Measurements from ENCODE around the gene DENND4A. TPM values are rescaled to one million over a fixed set of nuclear protein-coding genes. Genes with fewer than 3 reads are reported as not detected.

DENND4A gene
- total and polyA plus RNA-seq, 5 donors, result 3.9 to 27.0 (median 19.7) TPM

Small RNA genes lying within 50 kb of the gene (microRNA-seq; reads per million reads assigned to microRNA genes)
- 0 reads per million in 2 donors for gene MIR4511

Other genes starting within 250 kb of the DENND4A start
- 10 to 100 TPM; 15.2 to 22.8 (median 18.6) TPM for gene INTS14, start 181.2 kb downstream of the DENND4A start, total RNA-seq
- gene INTS14, start 181.2 kb downstream of the DENND4A start, polyA plus RNA-seq, result 11.0 TPM
- 1 to 10 TPM; 2.3 to 3.1 (median 2.5) TPM for gene SLC24A1, start 170.4 kb downstream of the DENND4A start, total RNA-seq
- gene SLC24A1, start 170.4 kb downstream of the DENND4A start, polyA plus RNA-seq, result 2.4 TPM
- 100 to 1,000 TPM; 150 to 180 (median 163) TPM for gene RAB11A, start 77.2 kb upstream of the DENND4A start, total RNA-seq
- 136 TPM for gene RAB11A, start 77.2 kb upstream of the DENND4A start, polyA plus RNA-seq